Stimulated activated naive CD8-positive, alpha-beta T cell treated with anti-CD3 and anti-CD28 coated beads, Interleukin-15, Interleukin-2, amounts not matched to agents 100 ng/mL and 50 ng/mL, for 24 hours (primary cell): Measurements from ENCODE around the gene ZNRF1.
A peak's percentile ranks its signal among the peaks of the same experiment; 100 is the strongest.
"Not testable (repeated sequence)": the region's sequence is repeated elsewhere in the genome, so short reads cannot be mapped to it uniquely, and the experiment has no call there.

Source experiments
- H3K27ac Mint-ChIP-seq: one replicate; pipeline ENCODE4 v1.8.0; 2021; ENCODE audit warnings: mild to moderate bottlenecking, mixed read lengths
- H3K27me3 Mint-ChIP-seq: one replicate; pipeline ENCODE4 v1.8.0; 2021; ENCODE audit warnings: mixed read lengths
- H3K36me3 Mint-ChIP-seq: one replicate; pipeline ENCODE4 v1.8.0; 2021; ENCODE audit warnings: low read depth, mixed read lengths
- H3K4me1 Mint-ChIP-seq: one replicate; pipeline ENCODE4 v1.8.0; 2021; ENCODE audit warnings: low read depth, mixed read lengths
- H3K4me3 Mint-ChIP-seq: one replicate; pipeline ENCODE4 v1.8.0; 2021; ENCODE audit warnings: mild to moderate bottlenecking, mixed read lengths
- H3K9me3 Mint-ChIP-seq: one replicate; pipeline ENCODE4 v1.8.0; 2021; ENCODE audit warnings: mixed read lengths

The ZNRF1 gene

DNA sequence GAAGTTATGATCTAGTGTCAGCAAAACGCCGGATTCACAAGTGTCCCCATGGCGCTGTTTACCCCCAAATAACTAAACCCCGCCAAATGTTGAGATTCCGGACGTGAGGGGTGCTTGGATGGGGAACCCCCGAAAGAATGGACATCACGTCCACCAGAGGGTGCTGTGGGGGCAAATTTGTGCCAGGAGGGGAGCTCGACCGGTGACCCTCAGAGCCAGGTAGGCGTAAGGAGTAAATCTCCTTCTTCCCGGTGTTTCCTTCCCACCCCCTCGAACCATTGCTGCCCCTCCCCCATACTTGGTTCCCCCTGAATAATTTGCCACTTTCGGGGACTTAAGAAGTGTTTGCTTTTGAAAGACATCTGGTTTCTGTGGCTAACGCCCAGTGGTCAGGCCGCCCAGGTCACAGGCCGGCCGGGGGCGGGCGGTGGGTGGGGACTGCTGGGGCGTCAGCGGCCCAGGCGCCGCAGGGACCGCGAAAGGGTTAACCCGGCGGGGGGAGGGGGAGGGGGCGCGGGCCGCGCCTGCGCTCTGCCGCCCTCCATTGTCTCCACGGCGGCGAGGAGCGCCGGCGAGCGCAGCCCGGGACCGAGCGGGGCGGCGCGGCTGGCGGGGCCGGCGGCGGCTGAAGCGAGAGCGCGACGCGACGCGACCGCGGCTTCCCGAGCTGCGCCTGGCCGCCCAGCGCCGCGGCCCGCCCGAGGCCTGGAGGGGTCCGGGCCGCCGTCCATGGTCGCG, at the start of gene ZNRF1:
Gene ZNRF1, plus strand, starts transcription at position 544 of the 738 bp plus-strand sequence. CDS start 648 bp downstream, outside the sequence.
- Mint-ChIP-seq H3K4me3 (peak within 1 kb of the TSS; percentile 84), H3K9me3 (no peaks in the 10 kb centered on the region), H3K36me3 (no peaks in the 10 kb centered on the region), H3K4me1 (peaks cover 25% of the 10 kb centered on the region), H3K27me3 (peaks cover 41% of the 10 kb centered on the region), H3K27ac (peak within 1 kb of the TSS; percentile 72)

DNA sequence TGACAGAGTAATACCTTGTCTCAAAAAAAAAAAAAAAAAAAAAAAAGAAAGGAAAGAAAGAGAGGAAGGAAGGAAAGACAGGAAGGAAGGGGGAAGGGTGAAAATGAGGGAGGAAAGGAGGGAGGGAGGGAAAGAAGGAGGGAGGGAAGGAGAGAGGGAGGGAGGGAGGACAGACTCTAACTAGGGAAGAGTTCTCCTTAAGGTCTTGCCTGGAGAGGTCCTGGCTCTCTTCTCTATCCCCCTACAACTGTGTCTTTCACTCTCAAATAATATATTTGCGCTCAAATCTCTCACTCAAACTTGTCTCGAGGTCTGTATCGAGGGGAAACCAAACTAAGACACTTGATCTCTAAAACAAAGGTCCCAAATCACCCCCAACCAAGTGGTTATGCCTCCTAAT, 49.5 kb upstream of the ZNRF1 start:
- Mint-ChIP-seq H3K27me3 (no peaks in the 10 kb centered on the region), H3K27ac (no peak overlapping the region), H3K36me3 (peaks cover 45% of the 10 kb centered on the region), H3K4me3 (no peak overlapping the region), H3K4me1 (no peaks in the 10 kb centered on the region), H3K9me3 (no peaks in the 10 kb centered on the region)

DNA sequence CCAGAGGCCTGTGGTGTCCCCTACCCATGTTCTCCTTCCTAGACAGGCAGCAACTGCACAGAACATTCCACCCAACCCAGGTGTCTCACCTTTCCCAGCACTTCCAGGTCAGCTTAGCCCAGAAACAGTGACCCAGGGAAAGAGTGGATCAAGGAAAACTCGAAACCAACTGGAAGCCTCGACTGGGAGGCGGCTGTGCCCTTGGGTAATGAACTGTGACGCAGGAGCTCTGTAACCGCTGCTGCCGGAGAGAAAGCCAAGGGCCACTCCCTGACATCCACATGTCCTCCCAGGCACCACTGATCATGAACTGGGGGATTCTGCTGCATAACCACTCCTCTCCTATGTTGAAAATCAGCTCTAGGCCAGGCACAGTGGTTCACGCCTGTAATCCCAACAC, 48.3 kb upstream of the ZNRF1 start:
- Mint-ChIP-seq H3K4me3 (no peak overlapping the region), H3K27ac (no peak overlapping the region), H3K36me3 (peaks cover 48% of the 10 kb centered on the region), H3K9me3 (no peaks in the 10 kb centered on the region), H3K27me3 (no peaks in the 10 kb centered on the region), H3K4me1 (no peaks in the 10 kb centered on the region)

DNA sequence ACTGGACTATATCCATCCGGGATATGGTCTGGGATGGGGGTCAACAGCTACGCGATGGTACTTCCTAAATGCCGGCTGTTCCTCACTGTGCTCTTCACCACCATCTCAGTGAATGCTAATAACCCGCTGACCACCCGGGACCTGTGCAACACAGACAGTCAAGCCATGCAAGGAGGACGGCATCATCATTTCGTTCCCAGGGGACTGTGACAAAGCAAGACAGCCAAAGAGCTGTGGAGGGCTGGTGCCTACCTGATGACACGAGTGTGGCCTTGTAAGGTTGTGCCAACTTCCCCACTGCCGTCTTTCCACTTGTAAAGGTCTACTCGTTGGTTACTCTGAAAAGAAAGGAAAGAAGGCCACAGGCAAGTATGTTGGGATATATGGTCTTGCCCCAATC, 47.6 kb upstream of the ZNRF1 start:
- H3K36me3 Mint-ChIP-seq: peaks cover 52% of the 10 kb centered on the region
- H3K9me3 Mint-ChIP-seq: no peaks in the 10 kb centered on the region
- H3K27me3 Mint-ChIP-seq: no peaks in the 10 kb centered on the region
- H3K4me3 Mint-ChIP-seq: no peak overlapping the region
- no peaks in the 10 kb centered on the region for H3K4me1 Mint-ChIP-seq
- no peak overlapping the region for H3K27ac Mint-ChIP-seq

DNA sequence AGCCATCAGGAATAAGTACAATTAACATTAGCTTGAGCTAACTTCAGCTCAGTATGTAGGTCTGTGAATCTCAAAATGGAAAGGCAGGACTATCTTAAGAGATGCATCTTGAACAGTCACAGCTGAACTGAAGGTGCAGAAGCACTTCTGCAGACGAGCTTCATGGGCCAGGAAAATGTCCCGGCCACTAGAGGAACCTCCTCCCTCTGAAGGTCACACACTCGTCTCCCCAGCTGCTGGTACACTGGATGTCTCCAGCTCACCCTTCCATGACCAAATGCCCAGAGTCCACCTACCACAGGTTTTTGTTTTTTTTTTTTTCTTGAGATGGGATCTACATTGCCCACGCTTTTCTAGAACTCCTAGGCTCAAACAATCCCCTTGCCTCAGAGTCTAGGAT, 47.1 kb upstream of the ZNRF1 start:
- no peaks in the 10 kb centered on the region for H3K9me3 Mint-ChIP-seq
- no peaks in the 10 kb centered on the region for H3K27me3 Mint-ChIP-seq
- H3K36me3 Mint-ChIP-seq: peaks cover 52% of the 10 kb centered on the region

DNA sequence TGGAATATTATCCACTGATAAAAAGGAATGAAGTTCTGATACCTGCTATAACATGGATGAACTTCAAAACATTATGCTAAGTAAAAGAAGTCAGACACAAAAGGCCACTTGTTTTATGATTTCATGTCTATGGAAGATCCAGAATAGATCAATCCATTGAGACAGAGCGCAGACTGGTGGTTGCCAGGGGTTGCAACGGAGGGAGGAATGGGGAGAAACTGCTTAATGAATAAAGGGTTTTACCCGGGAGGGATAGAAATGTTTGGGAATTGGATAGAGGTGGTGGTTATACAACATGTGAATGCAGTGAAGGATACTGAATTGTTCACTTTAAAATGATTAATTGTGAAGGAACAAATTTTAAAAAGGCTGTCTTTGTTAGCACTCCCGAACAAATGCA, 44.1 kb upstream of the ZNRF1 start:
- H3K27me3 Mint-ChIP-seq: no peaks in the 10 kb centered on the region
- no peak overlapping the region for H3K27ac Mint-ChIP-seq
- no peak overlapping the region for H3K4me3 Mint-ChIP-seq
- H3K36me3 Mint-ChIP-seq: peaks cover 37% of the 10 kb centered on the region
- H3K4me1 Mint-ChIP-seq: no peaks in the 10 kb centered on the region
- H3K9me3 Mint-ChIP-seq: no peaks in the 10 kb centered on the region

More for the DNA sequence above, 47.1 kb upstream of the ZNRF1 start:
- Mint-ChIP-seq H3K4me1 (no peaks in the 10 kb centered on the region), H3K27ac (no peak overlapping the region), H3K4me3 (no peak overlapping the region)

DNA sequence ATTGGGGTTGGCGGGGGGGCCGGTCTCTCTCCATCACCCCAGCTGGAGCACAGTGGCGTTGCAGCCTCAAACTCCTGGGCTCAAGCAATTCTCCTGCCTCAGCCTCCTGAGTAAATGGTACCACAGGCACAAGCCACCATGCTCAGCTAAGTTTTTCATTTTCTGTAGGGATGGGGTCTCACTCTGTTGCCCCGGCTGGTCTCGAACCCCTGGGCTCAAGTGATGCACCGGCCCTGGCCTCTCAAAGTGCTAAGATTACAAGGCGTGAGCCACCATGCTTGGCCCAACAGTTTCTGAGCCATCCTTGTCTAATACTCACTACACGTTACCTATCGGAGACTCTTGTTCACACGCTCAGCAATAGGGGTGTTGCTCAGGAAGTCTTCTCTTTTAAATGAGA, 25.5 kb upstream of the ZNRF1 start:
- no peak overlapping the region for H3K4me3 Mint-ChIP-seq
- H3K4me1 Mint-ChIP-seq: peaks cover 5% of the 10 kb centered on the region
- H3K27ac Mint-ChIP-seq: no peak overlapping the region
- no peaks in the 10 kb centered on the region for H3K27me3 Mint-ChIP-seq
- H3K9me3 Mint-ChIP-seq: no peaks in the 10 kb centered on the region
- H3K36me3 Mint-ChIP-seq: peaks cover 13% of the 10 kb centered on the region

DNA sequence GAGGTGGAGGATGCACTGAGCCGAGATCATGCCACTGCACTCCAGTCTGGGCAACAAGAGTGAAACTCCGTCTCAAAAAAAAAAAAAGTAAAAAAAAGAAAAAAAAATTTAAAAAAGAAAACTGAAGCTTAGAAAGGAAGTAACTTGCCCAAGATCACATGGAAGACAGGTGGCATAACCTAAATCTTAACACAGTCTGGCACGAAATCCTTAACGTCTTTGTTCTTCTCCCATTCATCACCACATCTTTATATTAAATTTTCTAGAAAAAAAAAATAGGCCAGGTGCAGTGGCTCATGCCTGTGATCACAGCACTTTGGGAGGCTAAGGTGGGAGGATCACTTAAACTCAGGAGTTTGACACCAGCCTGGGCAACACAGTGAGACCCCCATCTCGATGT, 23.2 kb upstream of the ZNRF1 start:
- Mint-ChIP-seq H3K27ac (no peak overlapping the region), H3K4me1 (no peaks in the 10 kb centered on the region), H3K9me3 (no peaks in the 10 kb centered on the region), H3K27me3 (no peaks in the 10 kb centered on the region), H3K4me3 (no peak overlapping the region), H3K36me3 (peaks cover 18% of the 10 kb centered on the region)

DNA sequence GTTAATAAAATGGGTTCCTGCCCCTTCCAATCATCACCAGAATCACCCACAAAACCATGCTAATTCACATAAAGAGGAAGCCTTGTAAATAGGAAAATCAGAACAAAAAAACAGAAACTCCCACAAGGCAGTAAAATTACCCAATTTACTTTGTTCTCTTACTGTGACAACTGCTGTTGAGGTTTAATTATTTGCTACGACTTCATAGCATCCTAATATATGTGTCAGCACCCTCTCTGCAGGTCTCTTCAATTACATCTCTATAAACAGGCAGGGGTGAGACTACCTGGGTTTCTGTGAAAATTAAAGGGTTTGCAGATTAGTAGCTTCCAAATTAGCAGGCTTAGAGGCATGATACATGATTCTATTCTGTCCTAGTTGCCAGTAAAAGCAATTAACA, 16.6 kb upstream of the ZNRF1 start:
- Mint-ChIP-seq H3K27ac (no peak overlapping the region), H3K9me3 (no peaks in the 10 kb centered on the region), H3K4me3 (no peak overlapping the region), H3K36me3 (peaks cover 15% of the 10 kb centered on the region), H3K27me3 (no peaks in the 10 kb centered on the region), H3K4me1 (peaks cover 20% of the 10 kb centered on the region)

DNA sequence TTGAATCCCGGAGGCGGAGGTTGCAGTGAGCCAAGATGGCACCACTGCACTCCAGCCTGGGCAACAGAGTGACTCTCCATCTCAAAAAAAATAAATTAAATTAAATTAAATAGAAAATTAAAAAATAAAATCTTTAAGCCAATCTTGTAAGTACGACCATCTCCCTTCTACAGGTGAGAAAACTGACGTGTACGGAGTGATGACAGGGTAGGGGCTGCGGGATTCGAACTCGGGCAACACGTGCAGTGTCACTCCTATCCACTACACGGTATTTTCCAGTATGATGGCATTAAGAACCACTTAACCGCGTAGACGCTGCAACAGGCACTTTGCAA, 14.7 kb upstream of the ZNRF1 start:
- Mint-ChIP-seq H3K36me3 (peaks cover 3% of the 10 kb centered on the region), H3K9me3 (no peaks in the 10 kb centered on the region), H3K4me3 (peak overlapping the region; percentile 85), H3K27me3 (no peaks in the 10 kb centered on the region), H3K4me1 (peaks cover 20% of the 10 kb centered on the region), H3K27ac (peak overlapping the region; percentile 88)

DNA sequence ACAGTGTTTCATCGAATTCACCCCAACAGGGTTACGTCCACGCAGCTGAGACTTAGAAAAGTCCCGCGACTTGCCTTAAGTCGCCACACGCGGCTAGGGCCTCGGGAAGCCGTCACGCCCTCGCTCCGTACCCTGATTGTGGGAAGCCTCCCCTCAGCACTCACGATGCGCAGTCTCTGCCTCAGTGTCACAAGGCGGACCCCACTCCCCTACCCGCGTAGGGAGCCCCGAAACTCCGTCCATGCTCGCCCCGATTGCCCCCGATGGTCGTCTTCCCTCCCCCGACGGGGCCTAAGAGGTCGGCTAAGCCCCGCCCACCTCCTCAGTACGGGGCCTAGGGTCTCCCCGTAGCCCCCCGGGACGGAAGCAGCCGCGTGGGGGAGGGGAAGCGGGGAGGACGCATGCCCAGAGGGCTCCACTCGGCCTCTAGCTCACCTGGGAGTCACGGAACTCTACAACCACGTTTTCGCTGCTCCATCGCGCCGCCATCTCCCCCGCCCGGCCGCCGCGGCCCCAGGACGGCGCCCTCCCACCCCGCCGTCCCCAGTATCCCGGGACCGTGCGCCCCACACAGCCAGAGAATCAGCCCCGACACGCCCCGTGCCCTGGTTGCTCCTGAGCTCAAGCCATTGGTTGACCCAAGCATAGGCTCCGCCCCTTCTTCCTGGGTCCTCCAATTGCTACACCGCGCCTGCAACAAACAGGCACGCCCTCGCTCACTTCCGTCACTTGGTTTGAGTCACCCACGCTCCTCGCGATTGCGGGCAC, 14.1 kb upstream of the ZNRF1 start, which contains the start of gene WDR59:
Gene WDR59, minus strand, starts transcription at position 595 of the 768 bp plus-strand sequence. Its CDS starts 106 bp downstream, at position 489.
- Mint-ChIP-seq H3K4me3 (peak within 1 kb of the TSS; percentile 85), H3K4me1 (peaks cover 20% of the 10 kb centered on the region), H3K9me3 (no peaks in the 10 kb centered on the region), H3K27ac (peak within 1 kb of the TSS; percentile 88), H3K36me3 (peaks cover 3% of the 10 kb centered on the region), H3K27me3 (no peaks in the 10 kb centered on the region)

DNA sequence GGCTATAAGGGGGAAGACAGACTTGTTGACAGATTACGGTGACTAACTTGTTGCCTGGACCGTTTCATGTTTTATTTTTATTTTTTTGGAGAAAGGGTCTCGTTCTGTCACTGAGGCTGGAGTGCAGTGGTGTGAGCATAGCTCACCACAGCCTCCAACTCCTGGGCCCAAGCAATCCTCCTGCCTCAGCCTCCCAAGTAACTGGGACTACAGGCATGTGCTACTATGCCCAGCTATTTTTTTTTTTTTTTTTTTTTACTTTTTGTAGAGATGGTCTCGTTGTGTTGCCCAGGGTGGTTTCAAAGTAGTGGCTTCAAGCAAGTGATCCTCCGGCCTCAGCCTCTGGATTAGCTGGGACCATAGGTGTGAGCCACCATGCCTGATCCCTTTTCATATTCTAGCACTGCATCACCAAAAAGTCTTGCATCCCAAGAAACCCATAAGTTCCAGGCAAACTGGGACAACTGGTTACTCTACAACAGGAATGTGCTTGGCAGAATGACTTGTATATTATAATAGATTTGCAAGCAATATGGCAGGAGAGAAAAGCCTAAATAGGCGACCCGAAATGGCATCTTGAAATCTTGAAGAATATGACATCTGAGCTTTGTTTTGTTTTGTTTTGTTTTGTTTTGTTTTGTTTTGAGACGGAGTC, 11.7 kb upstream of the ZNRF1 start:
- Mint-ChIP-seq H3K27ac (no peak overlapping the region), H3K4me3 (no peak overlapping the region), H3K4me1 (peaks cover 20% of the 10 kb centered on the region), H3K36me3 (peaks cover 3% of the 10 kb centered on the region), H3K9me3 (no peaks in the 10 kb centered on the region), H3K27me3 (no peaks in the 10 kb centered on the region)

DNA sequence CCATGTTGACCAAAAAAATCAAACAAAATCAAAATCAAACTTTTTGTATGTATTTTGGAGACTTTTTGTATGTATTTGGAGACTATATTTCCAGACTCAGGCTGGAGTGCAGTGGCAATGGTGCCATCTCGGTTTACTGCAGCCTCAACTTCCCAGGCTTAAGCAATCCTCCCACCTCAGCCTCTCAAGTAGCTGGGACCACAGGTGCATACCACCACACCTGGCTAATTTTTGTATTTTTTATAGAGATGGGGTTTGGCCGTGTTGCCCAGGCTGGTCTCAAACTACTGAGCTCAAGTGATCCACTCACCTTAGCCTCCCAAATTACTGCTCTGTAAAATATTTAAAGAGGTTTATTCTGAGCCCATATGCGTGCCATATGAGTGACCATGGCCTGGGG, 9.0 kb upstream of the ZNRF1 start:
- not testable (repeated sequence) for H3K4me3 Mint-ChIP-seq, H3K4me1 Mint-ChIP-seq, H3K27me3 Mint-ChIP-seq, H3K36me3 Mint-ChIP-seq, H3K27ac Mint-ChIP-seq, H3K9me3 Mint-ChIP-seq

DNA sequence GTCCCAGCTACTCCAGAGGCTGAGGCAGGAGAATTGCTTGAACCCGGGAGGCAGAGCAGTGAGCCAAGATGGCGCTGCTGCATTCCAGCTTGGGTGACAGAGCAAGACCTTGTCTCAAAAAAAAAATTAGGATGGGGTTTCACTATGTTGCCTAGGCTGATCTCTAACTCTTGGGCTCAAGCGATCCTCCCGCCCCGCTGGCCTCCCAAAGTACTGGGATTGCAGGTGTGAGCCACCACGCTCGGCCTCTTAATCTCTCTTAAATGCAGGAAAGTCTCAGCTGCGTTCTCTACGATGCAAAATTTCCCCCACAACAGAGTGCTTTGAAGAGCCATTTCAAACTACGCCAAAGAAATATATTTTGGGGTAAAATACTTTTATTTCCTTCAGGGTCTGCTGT, 8.0 kb upstream of the ZNRF1 start:
- Mint-ChIP-seq H3K27me3 (no peaks in the 10 kb centered on the region), H3K27ac (no peak overlapping the region), H3K4me1 (no peaks in the 10 kb centered on the region), H3K36me3 (no peaks in the 10 kb centered on the region), H3K9me3 (no peaks in the 10 kb centered on the region), H3K4me3 (no peak overlapping the region)

DNA sequence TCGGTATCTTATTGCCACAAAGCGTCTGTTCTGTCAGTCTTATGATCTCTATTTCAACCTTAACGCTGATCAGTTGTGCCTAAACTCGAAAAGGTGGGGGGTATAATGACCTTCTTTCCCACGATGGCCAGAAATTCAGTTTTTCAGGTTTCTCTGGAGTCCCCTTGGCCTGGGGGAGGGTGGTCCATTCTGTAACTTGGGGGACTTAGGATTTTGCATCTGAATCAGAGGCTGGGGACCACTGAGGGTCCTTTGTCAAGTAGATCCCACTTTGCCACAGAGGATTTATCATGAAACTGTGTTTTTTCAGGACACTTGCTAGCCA, 7.6 kb upstream of the ZNRF1 start:
- Mint-ChIP-seq H3K27me3 (peaks cover 3% of the 10 kb centered on the region), H3K36me3 (no peaks in the 10 kb centered on the region), H3K9me3 (no peaks in the 10 kb centered on the region), H3K27ac (no peak overlapping the region), H3K4me3 (no peak overlapping the region), H3K4me1 (no peaks in the 10 kb centered on the region)
